ENCODE data around the gene CAPZB.
A peak's percentile ranks its signal among the peaks of the same experiment; 100 is the strongest.

CAPZB gene

DNA sequence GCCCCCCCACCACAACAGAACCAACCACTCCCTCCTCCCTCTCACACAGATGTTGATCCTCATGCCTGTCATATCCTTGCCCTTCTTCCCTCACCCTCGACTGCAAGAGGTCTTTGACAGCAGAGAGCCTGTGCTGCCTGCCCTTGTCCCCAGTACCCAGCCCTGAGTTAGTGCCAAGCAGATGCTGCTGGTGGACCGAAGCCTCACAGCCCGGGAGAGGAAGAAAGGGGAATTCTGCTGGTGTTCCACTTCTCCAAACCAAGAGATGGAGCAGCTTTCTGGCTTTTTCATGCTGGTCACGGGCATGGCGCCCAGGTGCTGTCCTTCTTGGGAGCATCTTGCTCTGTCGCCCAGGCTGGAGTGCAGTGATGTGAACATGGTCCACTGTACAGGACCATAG, 104.1 kb downstream of the CAPZB start:
- DNase-seq: no peak

DNA sequence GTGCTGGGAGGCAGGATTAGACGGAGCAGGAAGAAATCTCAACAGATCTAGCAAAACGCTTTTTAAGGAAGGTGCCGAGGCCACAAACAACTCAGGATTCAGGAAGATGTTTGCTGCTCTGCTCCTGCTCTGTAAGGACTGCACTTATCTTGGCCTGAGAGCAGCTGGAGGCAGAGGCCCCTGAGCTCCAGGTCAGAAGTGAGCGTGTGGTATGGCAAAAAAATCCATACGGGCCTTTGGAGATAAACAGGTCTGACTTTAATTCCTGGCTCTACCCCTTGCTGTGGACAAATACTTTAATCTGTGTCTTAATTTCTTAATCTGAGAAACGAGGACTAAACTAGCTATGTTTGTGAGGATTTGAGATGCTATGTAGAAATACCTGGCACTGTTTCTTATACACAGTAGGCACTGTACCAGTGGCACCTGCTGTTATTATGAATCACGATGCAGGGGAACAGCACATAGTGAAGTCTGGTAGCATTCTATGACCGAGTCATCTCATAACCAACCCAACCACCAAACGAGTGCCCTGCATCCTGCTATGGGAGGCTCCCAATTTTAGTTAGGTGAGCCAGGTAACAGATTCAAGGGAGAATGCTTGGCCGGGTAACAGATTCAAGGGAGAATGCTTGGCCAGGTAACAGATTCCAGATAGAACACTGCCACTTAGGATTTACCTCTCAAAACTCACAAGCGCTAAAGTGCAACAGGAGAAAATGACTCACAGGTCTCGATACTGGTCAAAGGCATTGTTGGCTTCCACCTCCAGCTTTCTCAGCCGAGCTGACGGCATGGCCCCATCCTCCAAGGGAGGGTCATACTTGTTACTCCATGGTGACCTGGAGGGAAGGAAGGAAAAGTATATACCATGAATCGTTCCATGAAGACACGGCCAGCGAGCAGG, 107.3 kb downstream of the CAPZB start:
- no peak for DNase-seq

DNA sequence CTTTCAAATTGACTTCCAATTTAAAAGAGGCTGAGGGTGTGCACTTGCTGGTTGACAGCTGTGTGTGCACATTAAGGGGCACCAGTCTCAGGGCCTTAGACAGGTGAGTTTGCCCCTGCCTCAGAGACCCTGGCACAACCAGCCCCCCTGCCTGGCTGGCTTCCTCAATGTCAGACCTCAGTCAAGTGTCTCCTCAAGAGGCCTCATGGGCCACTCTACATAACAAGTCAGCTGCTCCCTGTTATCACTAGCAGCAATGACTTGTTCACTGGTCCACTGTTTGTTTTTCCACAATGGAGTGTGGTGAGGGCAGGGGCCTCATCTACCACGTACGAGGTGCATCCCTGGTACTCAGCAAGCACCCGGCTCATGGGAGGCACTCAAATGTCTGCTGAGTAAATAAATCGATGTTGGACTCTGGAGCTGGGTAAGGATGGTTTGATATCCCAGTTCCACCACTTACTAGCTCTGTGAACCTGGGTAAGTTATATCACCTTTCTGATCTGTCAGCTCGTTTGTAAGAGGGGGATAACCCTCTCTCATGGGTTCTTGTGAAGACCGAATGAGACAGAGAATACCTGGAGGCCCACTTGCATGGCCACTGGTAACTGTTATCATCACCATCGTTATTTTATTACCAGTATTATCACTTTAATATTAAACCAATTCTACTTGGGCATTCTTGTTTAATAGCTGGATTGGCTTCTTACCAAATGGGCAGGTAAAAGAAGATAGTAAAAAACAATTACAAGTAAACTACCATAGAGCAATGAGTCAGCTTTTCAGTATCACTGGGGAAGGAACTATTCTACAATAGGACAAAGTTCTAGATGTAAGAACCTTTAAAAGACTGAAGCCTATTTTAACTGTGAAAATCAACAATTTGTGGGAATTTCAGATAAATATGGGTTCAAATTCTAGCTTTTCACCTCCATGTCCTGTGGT, 108.6 kb downstream of the CAPZB start:
- DNase-seq: no peak

DNA sequence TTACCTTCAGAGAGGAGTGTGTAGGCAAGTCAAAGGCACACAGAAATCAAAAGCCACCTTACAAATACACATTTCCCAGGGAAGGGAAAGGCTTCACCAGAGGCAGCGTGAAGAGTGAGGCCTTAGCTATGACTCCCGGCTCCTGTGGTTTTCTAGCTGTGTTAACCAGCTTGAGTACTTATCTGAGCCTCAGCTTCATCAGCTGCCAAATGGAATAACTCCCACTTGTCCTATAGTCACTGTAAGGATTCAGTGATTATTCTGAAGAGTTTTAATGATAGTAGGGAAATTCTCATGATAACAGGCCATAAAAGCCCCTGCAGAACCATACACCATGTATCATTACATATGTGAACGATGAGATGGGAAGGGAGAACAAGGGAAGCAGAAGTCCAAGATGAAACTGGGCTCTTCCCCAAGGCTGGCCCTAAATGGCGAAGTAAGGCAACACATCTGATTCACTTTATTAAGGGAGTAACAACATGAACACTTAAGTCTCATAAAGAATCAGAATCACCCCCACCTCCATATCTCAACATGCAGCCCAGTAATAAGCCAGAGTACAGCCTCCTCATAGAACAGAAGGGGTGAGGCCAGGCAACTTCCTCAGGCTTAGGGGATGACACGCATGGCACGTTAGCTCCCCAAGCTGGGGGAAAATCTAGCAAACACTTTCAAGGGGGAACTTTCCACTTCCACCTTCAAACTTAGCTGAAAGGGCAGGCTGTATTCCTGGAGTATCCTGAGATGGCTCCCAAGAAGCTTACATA, 109.5 kb downstream of the CAPZB start:
- peak; percentile 5 to 11 for DNase-seq

DNA sequence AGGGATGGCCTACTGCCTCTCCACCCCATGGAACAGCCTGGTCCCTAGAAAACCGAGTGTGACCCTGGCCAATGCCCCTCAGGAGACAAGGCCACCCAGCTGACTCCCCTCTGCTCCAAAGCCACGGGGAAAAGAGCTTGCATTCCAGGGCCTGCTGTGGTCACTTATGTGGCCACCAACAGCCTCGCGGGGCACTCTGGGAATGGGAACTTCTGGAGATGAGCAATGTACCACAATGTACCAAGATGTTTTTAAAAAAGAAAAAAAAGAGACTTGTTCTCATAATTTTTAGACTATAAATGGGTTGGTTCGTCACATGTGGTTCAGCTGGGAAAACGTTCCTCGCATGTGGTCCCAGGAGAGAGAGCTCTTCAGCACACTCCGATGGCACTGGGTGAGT, 110.4 kb downstream of the CAPZB start:
- DNase-seq: no peak

DNA sequence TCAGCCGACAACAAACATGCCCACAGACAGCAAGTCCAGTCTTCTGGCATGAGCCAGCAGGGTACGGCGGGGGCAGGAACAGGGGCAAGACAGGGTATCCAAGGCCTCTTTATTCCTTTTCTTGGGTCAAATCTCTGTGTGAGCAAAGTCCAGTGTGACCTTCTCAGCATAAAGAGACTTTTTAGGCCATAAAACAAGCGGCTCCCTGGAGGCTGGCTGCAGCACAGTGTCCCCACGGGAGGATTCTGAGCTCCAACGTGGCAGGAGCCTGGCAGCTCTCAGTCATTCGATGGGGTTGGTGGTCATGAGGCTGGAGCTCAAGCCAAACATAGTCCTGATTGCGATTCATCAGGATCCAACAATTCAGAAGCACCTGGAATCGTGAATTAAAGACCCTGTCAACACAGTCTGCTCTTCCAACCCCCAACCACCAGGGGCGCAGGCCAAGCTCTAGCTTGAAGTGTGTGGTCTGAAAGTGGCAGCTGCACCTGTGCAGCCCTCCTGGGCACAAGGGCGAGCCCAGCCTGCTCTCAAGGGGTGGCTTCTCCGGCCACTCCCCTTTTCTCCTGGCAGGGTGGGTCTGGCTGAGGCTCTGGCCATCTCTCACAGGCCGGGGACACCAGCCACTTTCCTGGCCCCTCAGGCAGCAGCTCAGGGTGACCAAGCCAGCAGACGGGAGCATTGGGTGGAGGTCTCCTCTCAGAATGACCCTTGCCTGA, 111.1 kb downstream of the CAPZB start:
- DNase-seq: no peak

DNA sequence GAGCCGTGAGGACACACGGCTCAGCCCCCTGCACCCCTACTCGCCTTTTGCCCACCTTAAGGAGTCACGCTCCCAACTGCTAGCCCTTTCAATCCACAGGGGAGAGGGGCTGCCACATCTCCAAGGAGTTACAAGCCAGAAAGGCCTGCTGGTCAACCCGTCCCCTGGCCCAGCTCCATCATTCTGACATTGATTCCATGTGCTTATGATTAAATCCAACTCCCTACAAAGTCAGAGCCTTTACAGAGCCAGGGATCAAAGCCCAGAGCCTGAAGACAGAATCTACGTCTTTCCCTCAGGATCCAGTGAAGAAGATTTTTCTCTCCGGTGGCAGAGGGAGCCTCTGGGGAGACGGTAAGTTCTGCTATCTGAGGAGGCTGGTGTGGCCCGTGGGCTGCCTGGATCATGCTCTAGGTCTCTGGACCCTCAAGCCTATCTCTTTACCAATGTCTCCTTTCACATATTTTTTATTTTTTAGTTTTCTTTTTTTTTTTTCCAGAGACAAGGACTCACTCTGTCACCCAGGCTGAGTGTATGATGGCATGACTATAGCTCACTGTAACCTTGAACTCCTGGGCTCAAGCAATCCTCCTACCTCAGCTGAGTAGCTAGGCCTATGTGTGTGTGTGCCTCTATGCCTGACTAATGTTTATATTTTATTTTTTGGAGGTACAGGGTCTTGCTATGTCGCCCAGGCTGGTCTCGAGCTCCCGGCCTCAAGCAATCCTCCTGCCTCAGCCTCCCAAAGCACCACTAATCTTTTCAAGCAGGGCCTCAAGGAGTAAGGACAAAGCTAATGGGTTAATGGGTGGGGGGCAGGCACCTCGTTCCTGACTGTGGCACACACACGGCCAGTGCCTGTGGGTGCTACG, 111.9 kb downstream of the CAPZB start:
- DNase-seq: no peak

DNA sequence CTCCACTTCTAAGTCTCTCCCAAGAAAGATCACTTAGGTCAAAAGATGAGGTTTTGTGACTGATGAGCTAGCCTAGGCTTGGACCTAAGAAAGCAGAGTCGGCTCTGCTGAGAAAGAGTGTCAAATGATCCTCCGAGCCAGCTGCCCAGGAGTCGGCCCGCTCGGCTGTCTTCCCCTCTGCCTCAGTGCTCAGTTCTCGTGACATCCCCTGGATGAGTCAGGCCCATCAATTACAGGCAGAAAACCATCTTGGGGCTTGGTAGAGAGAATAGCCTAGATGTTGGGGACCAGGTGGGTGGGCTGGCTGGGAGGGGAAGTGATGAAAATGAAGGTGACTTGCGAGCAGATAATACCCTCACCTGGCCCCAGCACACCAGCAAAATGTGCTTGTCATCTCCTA, 112.7 kb downstream of the CAPZB start:
- no peak for DNase-seq

DNA sequence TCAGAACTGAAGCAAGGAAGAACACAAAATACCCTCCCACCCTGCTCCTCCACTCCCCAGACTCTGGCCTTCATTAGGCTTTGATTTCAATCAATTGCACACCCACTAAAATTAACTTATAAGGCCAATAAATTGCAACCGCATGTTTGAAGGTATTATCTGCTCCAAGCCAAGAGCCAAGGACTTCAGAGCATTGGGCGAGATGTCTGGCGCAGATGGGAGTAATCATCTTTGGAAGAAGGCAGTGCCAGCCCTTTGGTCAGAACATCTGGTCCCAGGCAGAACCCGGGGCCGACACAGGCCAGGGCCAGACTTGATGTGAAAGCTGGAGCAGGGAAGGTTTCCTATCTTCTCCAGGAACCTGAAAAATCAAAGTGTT, 113.2 kb downstream of the CAPZB start:
- DNase-seq: no peak

DNA sequence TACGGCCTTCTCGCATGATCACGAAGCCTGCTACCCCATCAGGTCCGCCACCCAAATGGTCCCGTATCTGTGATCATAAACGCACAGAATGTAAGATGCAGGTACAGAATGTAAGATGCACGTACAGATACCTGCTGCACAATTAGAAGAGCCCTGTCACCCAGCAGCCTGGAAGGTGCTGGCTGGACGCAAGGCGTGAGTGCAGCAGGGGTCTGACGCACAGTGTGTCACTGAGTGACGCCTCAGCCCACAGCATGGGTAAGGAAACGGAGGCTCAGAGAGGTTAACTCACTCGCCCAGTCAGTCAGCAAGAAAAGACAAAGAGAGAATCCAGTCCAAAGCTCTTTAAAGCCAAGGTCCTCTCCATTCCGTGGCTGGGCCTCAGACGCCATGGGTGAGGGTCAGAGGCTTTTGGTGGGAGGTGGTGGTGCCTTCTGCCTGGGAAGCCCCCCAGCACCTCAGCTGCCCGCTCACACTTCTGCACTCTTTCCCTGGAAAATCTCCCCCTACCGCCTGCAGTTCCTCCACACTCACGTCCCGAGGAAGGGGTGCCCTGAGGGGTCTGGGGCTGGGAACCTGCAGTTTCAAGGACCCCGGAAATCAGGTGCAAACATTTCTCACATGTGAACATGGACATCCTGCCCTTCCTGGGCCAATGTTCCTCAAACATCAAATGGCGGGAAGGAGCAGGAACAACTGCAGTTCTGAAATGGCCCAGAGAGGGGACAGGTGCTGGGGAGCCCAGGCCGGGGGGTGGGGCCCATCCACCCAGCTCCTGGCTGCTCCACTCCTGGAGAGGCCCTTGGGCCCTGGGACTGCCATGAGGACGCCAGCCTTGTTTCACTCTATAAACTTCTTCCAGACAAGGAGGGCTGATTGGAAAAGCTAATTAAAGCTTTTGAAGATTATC, 113.9 kb downstream of the CAPZB start:
- DNase-seq: no peak

DNA sequence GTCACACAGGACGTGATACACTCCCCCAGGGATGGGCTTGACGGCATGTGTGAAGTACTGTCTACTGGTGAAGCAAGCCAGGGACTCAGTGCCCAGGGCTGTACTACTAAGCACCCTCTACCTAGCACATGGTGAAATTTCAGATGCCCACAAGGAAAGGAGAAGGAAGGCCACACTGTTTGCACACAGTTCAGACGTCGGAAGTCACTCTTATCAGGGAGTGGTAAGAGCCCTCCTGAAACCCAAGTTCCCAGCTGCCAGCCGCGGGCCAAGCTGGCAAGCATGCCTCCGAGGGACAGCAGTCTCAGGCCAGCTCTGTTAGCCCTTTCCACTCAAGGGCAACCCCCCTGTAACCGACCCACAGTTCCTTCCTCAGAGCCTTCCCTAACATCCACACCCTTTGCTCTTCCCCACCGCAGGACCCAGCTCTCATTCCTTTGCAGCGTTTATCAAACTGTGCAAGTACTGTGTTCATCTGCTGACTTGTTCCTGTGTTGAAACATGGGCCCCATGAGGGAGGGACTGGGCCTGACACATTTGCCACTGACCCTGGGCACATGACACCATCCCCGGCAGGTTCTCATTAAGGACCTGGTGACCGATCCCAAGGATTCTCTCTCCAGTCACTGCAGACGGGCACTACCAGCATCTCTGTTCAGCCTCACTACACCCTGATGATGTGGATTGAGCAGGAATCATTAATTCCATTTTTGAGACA, 114.7 kb downstream of the CAPZB start:
- peak; percentile 6 to 29 for DNase-seq

DNA sequence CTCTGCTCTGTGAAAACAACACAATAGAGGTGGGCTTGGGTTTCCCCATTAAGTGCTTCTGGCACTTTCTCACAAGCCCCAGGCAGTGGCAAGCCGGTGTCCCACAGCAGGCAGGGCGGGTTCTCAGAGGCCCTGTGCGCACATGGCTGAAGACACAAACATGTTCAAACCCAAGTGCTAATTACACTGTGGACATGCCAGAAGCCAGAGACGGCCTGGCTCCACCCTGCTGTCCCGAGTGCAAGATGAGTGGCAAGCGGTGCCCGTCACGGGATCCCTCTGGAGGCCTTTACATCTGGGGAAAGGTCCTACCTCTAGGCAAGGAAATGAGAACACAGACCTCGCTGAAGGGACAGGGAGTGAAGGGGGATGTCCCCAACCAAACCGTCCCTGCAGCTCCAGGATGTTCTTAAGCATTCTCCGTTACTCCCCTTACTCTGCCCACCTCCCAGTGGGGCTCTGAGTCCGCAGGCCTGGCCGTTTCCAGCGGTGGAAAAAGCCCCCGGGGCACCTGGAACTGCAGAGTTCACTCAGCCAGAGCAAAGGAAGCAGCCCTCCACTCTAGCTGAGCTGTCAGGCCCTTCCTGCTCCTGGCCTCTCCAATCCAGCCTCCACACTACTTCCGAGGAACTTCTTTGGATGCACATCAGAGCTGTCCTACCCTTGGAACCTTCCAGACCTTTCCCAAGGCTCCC, 115.8 kb downstream of the CAPZB start:
- no peak for DNase-seq

DNA sequence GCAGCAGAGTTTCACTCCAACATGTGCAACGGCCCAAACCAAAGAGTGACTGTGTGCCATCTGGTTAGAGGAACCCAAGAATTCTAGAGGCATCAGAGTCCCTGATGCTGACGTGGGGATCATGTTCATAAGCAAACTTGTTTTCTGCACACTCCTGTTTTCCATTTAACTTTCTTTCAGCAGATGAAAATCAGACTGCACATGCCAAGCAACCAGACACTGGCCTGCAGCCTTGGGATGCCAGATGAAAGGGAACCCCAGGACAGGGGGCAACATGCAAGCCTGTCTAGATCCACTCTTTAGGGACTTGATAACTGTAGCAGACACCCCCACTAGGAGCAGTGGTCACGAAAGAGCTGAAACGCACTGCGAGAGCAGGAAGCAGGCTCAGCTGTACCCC, 116.4 kb downstream of the CAPZB start:
- no peak for DNase-seq

DNA sequence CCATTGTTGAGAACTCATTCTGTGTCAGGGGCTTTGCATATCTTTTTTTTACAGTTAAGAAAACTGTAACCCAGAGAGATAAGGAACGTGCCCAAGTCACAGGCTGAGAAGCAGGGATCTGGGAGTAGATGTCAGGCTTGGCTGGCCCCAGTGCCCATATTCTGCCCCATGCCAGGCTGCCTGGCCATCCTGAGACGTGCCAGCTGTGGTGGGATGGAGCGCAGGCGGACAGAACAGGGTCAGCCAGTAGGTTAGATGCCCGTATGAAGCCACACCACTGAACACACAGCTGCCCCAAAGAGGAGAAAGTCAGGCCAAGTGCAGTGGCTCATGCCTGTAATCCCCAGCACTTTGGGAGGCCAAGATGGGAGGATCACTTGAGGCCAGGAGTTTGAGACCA, 117.3 kb downstream of the CAPZB start:
- DNase-seq: no peak

DNA sequence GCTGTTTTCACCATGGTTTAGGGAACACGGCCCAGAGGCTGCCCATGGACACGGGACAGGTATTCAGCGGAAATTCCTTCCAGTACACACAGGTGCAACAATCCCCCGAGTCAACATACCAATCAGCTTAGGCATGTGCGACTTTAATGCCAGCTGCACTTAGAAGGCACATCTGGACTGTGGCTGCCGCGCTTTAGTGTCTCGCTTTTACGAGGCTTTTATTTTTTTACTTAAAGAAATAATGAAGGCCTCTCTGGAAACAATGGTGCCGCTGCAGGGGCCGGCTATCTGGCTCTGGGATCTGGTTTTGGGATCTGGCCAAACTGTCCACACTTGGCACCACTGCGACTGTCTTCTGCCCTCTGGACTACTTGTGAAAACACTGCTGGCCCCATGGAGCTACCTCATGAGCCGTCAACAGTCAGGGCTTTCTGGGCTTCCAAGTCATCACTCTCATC, 117.7 kb downstream of the CAPZB start:
- DNase-seq: no peak

DNA sequence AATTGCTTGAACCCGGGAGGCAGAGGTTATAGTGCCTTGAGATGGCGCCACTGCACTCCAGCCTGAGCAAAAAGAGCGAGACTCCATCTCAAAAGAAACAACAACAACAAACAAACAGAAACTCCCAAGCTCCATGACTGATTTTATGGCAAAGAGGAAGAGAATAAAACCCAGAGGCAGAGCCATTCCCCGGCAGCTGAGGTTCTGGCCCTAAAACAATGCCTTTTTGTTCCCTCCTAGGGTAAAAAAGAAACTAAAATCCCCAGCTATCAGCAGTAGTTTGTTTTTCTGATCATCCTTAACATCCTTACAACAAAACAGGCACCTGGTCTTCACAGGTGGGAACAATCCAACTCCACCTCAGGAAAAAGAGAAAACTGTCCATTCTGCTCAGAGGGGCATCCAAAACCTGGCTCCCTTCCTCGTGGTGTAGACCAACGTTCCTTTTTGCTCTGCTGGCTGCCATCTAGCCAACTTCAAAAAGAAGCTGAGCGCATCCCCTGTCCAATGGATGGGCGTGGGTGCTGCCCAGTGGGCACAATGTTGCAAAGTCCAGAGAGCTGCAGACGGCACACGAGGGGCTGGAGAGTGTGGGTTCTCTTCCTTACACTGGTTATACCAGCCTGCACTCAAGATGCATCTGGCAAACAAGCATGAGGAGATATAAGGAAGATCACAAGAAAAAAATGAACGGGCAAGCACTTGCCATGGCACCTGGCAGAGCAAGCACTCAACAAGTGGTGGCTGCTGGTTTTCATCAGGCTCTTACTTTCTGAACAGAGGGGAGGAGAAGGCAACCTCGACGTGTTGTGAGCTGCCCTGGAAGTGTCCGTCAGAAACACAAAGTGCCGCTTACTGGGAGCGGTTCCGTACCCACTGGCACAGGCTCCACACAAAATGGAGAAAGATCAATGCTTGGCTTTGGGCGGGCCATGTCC, 118.5 kb downstream of the CAPZB start:
- DNase-seq: no peak

DNA sequence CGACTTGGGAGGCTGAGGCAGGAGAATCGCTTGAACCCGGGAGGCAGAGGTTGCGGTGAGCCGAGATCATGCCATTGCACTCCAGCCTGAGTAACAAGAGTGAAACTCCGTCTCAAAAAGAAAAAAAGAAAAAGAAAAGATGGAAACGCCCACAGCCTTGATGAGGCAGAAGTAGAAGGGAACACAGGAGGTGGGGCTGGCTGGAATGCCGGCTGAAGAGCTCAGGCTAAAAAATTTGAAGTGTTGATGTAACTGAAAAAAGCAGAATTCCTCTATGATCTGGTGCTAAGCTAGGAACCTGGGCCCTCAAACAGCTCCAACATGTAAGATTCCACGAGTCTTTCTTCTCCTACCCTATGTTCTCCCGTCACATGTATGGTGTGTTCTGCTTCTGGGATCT, 119.6 kb downstream of the CAPZB start:
- no peak for DNase-seq

Measured in inflammatory macrophage treated with lipopolysaccharide for 1 hour (primary cell).